SH-SY5Y (cell line): ENCODE results near the gene MGAT4A.

Experiments used
- GATA2 ChIP-seq: IDR thresholded peaks from 2 replicates; pipeline ENCODE4 v1.6.1; 2011; ENCODE audit warnings: mild to moderate bottlenecking, low read depth, low read length
- GATA3 ChIP-seq: IDR thresholded peaks from 2 replicates; pipeline ENCODE4 v1.6.1; 2011; ENCODE audit warnings: low read depth, mild to moderate bottlenecking, low read length, moderate library complexity

DNA sequence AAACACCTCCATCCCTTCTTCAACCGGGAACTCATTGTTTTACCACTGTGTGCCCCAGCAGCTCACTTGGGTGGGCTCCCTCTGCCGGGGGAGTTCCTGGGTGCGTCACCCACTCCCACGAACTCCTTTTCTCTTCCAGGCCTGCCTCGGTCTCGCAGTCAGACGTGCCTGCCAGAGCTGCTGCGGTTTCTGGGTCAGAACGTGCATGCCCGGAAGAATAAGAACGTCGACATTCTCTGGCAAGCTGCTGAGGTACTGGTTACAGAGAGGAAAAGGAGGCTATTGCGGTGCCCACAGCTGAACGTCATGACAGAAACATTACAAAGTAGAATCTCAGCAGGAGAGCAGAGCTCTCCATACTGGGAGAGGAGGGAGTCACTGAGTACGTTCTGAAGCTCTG, 158.3 kb downstream of the MGAT4A start:
- TF ChIP-seq GATA3 (no peak), GATA2 (no peak)
